ENCODE data around the gene GAGE12G. TPM values are rescaled to one million over a fixed set of nuclear protein-coding genes. Genes with fewer than 3 reads are reported as not detected.
A peak's percentile ranks its signal among the peaks of the same experiment; 100 is the strongest.
"Not testable (repeated sequence)": the region's sequence is repeated elsewhere in the genome, so short reads cannot be mapped to it uniquely, and the experiment has no call there.

GAGE12G gene, protein sequence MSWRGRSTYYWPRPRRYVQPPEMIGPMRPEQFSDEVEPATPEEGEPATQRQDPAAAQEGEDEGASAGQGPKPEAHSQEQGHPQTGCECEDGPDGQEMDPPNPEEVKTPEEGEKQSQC
- not detected for total RNA-seq

DNA sequence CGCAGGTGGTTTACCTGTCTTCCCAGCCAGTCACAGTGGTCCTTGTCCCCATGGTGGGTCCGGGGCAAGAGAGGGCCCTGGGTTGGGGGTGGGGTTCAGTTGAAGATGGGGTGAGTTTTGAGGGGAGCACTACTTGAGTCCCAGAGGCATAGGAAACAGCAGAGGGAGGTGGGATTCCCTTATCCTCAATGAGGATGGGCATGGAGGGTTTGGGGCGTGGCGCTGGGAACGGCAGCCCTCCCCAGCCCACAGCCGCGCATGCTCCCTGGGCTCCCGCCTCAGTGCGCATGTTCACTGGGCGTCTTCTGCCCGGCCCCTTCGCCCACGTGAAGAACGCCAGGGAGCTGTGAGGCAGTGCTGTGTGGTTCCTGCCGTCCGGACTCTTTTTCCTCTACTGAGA, at the start of gene GAGE12G:
TSS of gene GAGE12G (plus strand) at position 301 of the 400 bp plus-strand sequence. CDS start 1,155 bp downstream, outside the sequence.
- H3K36me3 Mint-ChIP-seq; H3K27ac Mint-ChIP-seq; ATAC-seq; H3K9me3 Mint-ChIP-seq; DNase-seq (ENCODE audit: low spot score in 2 of 2): not testable (repeated sequence)

DNA sequence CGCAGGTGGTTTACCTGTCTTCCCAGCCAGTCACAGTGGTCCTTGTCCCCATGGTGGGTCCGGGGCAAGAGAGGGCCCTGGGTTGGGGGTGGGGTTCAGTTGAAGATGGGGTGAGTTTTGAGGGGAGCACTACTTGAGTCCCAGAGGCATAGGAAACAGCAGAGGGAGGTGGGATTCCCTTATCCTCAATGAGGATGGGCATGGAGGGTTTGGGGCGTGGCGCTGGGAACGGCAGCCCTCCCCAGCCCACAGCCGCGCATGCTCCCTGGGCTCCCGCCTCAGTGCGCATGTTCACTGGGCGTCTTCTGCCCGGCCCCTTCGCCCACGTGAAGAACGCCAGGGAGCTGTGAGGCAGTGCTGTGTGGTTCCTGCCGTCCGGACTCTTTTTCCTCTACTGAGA, 38.3 kb upstream of the GAGE12G start, which contains the start of gene GAGE12C:
TSS of gene GAGE12C (plus strand) at position 301 of the 400 bp plus-strand sequence. CDS start 1,155 bp downstream, outside the sequence.
- H3K36me3 Mint-ChIP-seq; H3K9me3 Mint-ChIP-seq; DNase-seq (ENCODE audit: low spot score in 2 of 2); ATAC-seq; H3K27ac Mint-ChIP-seq: not testable (repeated sequence)

DNA sequence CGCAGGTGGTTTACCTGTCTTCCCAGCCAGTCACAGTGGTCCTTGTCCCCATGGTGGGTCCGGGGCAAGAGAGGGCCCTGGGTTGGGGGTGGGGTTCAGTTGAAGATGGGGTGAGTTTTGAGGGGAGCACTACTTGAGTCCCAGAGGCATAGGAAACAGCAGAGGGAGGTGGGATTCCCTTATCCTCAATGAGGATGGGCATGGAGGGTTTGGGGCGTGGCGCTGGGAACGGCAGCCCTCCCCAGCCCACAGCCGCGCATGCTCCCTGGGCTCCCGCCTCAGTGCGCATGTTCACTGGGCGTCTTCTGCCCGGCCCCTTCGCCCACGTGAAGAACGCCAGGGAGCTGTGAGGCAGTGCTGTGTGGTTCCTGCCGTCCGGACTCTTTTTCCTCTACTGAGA, 28.8 kb upstream of the GAGE12G start, which contains the start of gene GAGE12D:
TSS of gene GAGE12D (plus strand) at position 301 of the 400 bp plus-strand sequence. CDS start 1,155 bp downstream, outside the sequence.
- H3K27ac Mint-ChIP-seq; DNase-seq (ENCODE audit: low spot score in 2 of 2); H3K36me3 Mint-ChIP-seq; H3K9me3 Mint-ChIP-seq; ATAC-seq: not testable (repeated sequence)

DNA sequence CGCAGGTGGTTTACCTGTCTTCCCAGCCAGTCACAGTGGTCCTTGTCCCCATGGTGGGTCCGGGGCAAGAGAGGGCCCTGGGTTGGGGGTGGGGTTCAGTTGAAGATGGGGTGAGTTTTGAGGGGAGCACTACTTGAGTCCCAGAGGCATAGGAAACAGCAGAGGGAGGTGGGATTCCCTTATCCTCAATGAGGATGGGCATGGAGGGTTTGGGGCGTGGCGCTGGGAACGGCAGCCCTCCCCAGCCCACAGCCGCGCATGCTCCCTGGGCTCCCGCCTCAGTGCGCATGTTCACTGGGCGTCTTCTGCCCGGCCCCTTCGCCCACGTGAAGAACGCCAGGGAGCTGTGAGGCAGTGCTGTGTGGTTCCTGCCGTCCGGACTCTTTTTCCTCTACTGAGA, 19.2 kb upstream of the GAGE12G start, which contains the start of gene GAGE12E:
TSS of gene GAGE12E (plus strand) at position 301 of the 400 bp plus-strand sequence. CDS start 1,155 bp downstream, outside the sequence.
- not testable (repeated sequence) for H3K27ac Mint-ChIP-seq; H3K36me3 Mint-ChIP-seq; H3K9me3 Mint-ChIP-seq; DNase-seq (ENCODE audit: low spot score in 2 of 2); ATAC-seq

DNA sequence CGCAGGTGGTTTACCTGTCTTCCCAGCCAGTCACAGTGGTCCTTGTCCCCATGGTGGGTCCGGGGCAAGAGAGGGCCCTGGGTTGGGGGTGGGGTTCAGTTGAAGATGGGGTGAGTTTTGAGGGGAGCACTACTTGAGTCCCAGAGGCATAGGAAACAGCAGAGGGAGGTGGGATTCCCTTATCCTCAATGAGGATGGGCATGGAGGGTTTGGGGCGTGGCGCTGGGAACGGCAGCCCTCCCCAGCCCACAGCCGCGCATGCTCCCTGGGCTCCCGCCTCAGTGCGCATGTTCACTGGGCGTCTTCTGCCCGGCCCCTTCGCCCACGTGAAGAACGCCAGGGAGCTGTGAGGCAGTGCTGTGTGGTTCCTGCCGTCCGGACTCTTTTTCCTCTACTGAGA, 9.7 kb upstream of the GAGE12G start, which contains the start of gene GAGE12F:
TSS of gene GAGE12F (plus strand) at position 301 of the 400 bp plus-strand sequence. CDS start 1,155 bp downstream, outside the sequence.
- not testable (repeated sequence) for H3K36me3 Mint-ChIP-seq; DNase-seq (ENCODE audit: low spot score in 2 of 2); ATAC-seq

DNA sequence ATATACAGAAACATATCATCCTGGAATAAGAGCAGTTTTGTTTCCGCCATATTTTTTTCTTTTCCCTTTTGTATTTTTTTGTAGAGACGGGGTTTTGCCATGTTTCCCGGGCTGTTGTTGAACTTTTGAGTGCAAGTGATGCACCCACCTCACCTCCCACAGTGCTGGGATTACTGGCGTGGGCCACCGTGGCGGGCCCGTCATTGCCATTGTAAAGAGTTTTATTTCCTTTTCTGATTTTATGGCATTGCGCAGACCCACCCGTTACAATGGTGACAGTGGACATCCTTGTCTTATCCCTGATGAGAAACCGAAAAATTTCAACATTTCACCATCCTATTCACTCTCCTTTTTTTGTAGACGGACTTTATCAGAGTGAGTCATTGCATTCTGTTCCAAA, 1.5 kb upstream of the GAGE12G start:
- H3K9me3 Mint-ChIP-seq; H3K27ac Mint-ChIP-seq; DNase-seq (ENCODE audit: low spot score in 2 of 2); H3K36me3 Mint-ChIP-seq; ATAC-seq: not testable (repeated sequence)

More for the DNA sequence above, 9.7 kb upstream of the GAGE12G start, which contains the start of gene GAGE12F:
- not testable (repeated sequence) for H3K9me3 Mint-ChIP-seq, H3K27ac Mint-ChIP-seq

DNA sequence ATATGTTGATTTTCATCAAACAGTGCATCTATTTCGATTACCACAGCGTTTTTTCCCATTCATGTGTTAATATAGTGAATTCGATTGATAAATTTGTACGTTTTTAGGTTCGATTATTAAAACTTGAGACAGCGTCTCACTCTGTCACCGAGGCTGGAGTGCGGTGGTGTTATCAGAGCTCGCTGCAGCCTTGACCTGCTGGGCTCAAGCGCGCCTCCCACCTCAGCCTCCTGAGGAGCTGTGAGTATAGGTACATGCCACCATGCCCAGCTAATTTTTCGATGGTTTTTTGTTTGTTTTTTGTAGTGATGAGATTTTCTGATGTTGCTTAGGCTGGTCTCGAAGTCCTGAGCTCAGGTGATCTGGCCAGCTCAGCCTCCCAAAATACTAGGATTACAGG, 1.0 kb upstream of the GAGE12G start:
- not testable (repeated sequence) for H3K36me3 Mint-ChIP-seq; H3K9me3 Mint-ChIP-seq; DNase-seq (ENCODE audit: low spot score in 2 of 2); H3K27ac Mint-ChIP-seq; ATAC-seq

DNA sequence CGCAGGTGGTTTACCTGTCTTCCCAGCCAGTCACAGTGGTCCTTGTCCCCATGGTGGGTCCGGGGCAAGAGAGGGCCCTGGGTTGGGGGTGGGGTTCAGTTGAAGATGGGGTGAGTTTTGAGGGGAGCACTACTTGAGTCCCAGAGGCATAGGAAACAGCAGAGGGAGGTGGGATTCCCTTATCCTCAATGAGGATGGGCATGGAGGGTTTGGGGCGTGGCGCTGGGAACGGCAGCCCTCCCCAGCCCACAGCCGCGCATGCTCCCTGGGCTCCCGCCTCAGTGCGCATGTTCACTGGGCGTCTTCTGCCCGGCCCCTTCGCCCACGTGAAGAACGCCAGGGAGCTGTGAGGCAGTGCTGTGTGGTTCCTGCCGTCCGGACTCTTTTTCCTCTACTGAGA, 9.4 kb downstream of the GAGE12G start, which contains the start of gene GAGE12H:
TSS of gene GAGE12H (plus strand) at position 301 of the 400 bp plus-strand sequence. CDS start 1,155 bp downstream, outside the sequence.
- not testable (repeated sequence) for H3K27ac Mint-ChIP-seq; ATAC-seq; DNase-seq (ENCODE audit: low spot score in 2 of 2); H3K9me3 Mint-ChIP-seq; H3K36me3 Mint-ChIP-seq

DNA sequence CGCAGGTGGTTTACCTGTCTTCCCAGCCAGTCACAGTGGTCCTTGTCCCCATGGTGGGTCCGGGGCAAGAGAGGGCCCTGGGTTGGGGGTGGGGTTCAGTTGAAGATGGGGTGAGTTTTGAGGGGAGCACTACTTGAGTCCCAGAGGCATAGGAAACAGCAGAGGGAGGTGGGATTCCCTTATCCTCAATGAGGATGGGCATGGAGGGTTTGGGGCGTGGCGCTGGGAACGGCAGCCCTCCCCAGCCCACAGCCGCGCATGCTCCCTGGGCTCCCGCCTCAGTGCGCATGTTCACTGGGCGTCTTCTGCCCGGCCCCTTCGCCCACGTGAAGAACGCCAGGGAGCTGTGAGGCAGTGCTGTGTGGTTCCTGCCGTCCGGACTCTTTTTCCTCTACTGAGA, 19.0 kb downstream of the GAGE12G start, which contains the start of gene GAGE2A:
TSS of gene GAGE2A (plus strand) at position 301 of the 400 bp plus-strand sequence. CDS start 1,155 bp downstream, outside the sequence.
- not testable (repeated sequence) for H3K36me3 Mint-ChIP-seq; H3K27ac Mint-ChIP-seq; H3K9me3 Mint-ChIP-seq; ATAC-seq; DNase-seq (ENCODE audit: low spot score in 2 of 2)

DNA sequence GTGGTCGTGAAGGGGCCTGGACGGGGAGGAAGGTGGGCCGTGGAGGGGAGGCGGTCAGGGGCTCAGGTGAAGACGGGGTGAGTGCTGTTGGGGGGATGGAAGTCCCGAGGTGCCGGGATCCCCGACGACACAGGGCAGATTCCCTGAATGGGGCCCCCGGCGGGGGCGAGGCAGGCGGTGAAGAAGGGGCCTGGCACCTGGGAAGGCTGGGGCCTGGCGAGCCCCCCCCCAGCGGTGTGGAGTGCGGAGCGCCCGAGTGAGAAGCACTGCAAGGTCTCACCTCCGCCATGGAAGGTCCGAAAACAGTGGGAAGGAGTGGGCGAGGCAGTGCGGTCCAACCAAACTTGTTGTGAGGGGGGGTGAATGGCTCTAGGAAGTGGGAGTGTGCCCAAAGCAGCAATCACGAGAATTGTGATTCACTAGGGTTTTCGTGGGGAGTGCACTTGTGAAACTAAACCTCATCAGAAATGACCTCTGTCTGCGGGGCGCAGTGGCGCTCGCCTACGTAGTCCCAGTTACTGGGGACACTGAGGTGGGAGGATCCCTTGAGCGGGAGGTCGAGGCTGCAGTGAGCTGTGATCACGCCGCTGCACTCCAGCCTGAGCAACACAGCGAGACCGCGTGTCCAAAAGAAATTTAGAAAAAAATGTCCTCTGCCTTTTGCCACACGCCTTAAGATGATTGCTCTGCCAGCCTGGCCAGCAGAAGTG, 19.7 kb downstream of the GAGE12G start:
- not testable (repeated sequence) for H3K36me3 Mint-ChIP-seq, ATAC-seq, H3K27ac Mint-ChIP-seq, H3K9me3 Mint-ChIP-seq
- peak in 1 of 2 donors; percentile 3 for DNase-seq (ENCODE audit: low spot score in 2 of 2)

DNA sequence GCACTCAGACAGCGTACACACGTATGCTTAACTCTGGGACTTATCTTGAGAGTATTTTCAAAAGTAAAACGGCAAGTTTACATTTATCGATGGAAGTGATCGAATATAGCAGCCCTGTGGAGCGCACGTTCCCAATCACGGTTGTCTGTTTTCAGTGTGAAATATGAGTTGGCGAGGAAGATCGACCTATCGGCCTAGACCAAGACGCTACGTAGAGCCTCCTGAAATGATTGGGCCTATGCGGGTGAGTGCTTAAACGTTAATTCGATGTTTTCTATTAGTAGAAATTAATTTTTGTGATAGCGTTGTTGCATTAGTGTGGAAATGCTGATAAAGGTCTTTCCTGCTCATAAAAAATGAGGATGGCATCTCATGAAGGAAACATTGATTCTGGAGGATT, 20.3 kb downstream of the GAGE12G start:
- H3K27ac Mint-ChIP-seq; H3K9me3 Mint-ChIP-seq; DNase-seq (ENCODE audit: low spot score in 2 of 2); H3K36me3 Mint-ChIP-seq; ATAC-seq: not testable (repeated sequence)

DNA sequence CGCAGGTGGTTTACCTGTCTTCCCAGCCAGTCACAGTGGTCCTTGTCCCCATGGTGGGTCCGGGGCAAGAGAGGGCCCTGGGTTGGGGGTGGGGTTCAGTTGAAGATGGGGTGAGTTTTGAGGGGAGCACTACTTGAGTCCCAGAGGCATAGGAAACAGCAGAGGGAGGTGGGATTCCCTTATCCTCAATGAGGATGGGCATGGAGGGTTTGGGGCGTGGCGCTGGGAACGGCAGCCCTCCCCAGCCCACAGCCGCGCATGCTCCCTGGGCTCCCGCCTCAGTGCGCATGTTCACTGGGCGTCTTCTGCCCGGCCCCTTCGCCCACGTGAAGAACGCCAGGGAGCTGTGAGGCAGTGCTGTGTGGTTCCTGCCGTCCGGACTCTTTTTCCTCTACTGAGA, 28.5 kb downstream of the GAGE12G start, which contains the start of gene GAGE1:
TSS of gene GAGE1 (plus strand) at position 301 of the 400 bp plus-strand sequence. CDS start 1,155 bp downstream, outside the sequence.
- H3K36me3 Mint-ChIP-seq; H3K9me3 Mint-ChIP-seq; H3K27ac Mint-ChIP-seq; ATAC-seq; DNase-seq (ENCODE audit: low spot score in 2 of 2): not testable (repeated sequence)

DNA sequence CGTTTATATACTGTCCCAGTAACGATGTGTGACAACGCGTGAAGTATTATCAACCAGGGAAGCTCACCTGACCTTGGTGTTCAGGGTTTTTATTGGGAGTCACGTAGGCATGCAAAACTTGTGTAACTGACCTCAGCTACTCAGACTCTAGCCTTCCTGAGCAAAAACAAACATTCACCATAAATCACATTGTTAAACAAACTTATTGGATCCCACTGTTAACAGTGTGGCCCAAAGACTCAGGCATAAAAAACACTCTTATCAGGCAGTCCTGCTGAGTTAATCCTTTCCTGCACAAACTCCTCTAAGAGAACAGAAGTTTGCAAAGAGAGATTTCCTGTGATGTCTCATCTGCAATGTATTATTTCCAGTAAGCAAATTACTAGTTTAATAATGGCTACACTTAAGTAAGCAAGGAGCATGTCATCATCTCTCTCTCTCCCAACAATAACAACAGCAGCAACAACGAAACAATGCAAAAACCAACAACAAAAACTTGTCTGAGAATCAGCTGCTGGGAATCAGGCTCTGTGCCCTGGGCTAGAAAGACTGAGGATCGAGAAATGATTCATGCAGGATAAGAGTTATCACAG, 40.6 kb downstream of the GAGE12G start:
- H3K27ac Mint-ChIP-seq = no peak overlapping the region
- DNase-seq (ENCODE audit: low spot score in 2 of 2) (no peak), ATAC-seq (no peak)
- no peaks in the 10 kb centered on the region for H3K36me3 Mint-ChIP-seq
- H3K9me3 Mint-ChIP-seq = no peaks in the 10 kb centered on the region

DNA sequence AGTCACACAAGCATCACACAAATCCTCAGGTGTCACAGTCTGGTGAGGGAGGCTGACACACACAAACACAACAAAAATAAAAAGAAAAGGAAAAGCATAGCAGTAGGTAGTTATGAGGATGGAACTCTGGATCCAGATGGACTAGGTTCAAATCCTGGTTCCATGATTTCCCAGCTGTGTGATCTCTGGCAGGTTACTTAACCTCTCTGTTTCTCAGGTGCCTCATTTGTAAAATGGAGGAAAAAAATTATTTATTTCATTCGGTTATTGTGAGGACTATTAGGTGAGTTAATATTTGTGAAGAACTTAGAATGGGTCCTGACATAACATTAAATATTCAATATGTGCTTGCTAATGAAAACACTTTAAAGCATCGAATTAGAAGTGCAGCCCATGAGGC, 48.4 kb downstream of the GAGE12G start:
- Mint-ChIP-seq H3K36me3 (no peaks in the 10 kb centered on the region), H3K9me3 (no peaks in the 10 kb centered on the region), H3K27ac (no peak overlapping the region)
- no peak for ATAC-seq
- no peak for DNase-seq (ENCODE audit: low spot score in 2 of 2)

Measured in activated naive CD4-positive, alpha-beta T cell treated with anti-CD3 and anti-CD28 coated beads, Interleukin-2, amount 50 U/mL, for 72 hours (primary cell).